Tibial nerve (tissue), 3 donors: ENCODE measurements around the gene KLHDC3.

Experiments used
- CTCF ChIP-seq, 5 experiments: fragments of 200-600 bp in 3 of 5; fragments of 450-650 bp in 2 of 5; sonication (generic) in 3 of 5; IDR thresholded peaks; one replicate each; pipeline ENCODE4 v1.5.1; 2016 to 2019; ENCODE audit warnings: antibody characterized with exemption in 5 of 5, mild to moderate bottlenecking in 3 of 5, moderate library complexity in 2 of 5
- POLR2A ChIP-seq, 2 donors: fragments of 450-650 bp; IDR thresholded peaks; one replicate each; pipeline ENCODE4 v1.6.1; 2017; ENCODE audit warnings: antibody characterized with exemption in 2 of 2, mild to moderate bottlenecking in 2 of 2, moderate library complexity in 2 of 2

GRCh38 chr6:43001843-43002242, 12.2 kb upstream of the KLHDC3 start:
- TF ChIP-seq CTCF (IDR thresholded peaks at IDR 0.05) = no peak
- no peak for TF ChIP-seq POLR2A (IDR thresholded peaks at IDR 0.05)
